Measurements from ENCODE around the gene ZG16B.
A peak's percentile ranks its signal among the peaks of the same experiment; 100 is the strongest.

Gene ZG16B

DNA sequence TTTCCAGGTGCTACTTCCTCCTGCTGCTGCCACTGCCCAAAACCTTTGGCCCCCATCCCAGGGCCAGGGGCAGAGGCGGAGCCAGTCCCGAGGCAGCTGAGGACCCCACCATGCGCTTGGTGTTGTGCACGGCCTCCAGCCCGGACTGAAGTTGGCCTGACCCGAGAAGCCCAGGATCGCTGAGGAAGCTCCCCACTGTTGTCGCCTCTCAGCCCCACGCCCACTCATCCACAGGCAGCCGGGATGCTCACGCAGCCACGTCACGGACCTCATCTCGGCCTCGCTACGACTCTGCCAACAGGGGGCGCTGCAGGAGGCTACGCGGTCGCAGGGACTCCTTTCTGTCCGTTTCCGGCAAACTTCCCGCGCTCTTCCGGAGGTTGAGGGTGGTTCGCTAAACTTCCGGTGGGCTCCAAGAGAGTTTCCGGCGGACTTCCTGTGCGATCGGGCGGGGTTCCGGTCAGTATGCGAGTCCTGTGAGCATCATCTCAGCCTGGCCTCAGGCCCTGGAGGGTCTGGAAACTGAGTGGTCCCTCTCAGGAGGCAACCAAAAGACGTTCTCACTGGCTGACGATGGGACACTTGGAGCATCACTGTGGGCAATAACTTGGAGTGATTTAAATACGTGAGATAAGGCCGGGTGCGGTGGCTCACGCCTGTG lies 12.4 kb downstream of the ZG16B start:
- DNase-seq (ENCODE audit: low read depth in 4 of 4, low spot score in 1 of 4) = peak; percentile 75 to 81 (median 80)

DNA sequence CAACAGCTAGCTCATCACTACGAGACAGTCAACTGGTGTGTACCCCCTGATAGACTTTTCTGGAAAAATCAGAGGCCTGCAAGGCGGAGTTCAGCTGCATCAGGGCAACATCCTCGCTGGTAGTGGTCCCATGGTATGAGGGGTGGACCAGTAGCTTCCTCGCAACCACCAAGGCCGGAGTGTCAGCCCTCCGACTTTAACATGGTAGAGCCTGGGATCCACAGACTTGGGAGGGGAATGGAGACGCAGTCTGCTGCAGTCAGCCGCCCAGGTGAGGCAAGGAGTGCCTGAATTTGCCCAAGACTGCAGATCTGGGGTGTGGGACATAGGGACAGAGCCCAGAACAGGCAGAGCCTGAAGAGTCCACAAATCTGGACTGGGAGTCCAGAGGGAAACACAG lies 13.4 kb downstream of the ZG16B start:
- DNase-seq (ENCODE audit: low read depth in 4 of 4, low spot score in 1 of 4) = no peak

DNA sequence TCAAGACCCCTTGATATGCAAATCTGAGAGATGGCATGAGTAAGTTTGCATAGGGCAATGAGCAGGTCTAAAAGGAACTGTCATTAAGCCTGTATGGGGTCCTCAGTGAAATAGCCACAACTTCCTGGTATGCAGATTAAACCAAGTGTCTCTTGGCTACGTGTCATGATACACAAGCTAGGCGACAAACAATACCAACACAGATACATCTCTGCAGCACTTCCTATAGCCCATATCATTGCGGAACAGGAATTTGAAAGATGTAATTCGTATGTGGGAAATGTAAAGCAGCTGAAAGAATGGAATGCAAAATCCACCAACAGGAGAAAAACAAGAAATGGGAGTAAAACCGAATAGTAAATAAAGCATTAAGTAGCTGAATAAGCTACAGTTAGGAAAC lies 15.0 kb downstream of the ZG16B start:
- no peak for DNase-seq (ENCODE audit: low read depth in 4 of 4, low spot score in 1 of 4)

DNA sequence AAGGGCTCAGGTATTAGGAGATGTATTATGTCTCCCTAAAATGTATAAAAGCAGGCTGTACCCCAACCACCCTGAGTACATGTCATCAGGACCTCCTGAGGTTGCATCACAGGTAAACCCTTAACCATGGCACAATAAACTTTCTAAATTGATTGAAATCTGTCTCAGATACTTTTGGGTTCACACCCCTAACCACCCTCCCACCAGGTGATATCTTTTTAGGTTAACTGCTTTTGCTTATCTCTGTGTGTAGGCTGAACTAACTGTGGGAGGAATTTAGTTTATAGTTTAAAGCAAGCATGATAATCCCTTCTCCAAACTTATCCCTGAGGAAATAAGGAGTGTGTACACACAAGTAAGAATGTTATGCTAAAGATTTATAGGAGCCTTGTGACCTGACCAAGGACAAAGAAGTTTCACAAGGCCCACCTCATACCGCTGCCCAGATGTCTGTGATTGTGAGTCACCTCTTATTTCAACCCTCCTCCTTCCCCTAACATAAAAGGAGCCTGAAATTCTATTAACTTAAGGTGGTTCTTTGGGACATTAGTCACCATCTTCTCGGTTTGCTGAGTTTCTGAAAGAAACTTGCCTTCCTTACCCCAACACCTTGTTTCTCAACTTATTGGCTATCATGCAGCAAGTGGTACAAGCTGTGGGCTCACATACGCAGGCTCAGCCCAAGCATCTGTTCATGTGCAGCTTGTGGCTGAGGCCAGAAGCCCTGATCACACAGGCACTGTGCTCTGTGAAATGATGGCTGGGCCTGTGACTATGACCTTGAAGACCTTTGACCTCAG lies 16.6 kb downstream of the ZG16B start:
- no peak for DNase-seq (ENCODE audit: low read depth in 4 of 4, low spot score in 1 of 4)

DNA sequence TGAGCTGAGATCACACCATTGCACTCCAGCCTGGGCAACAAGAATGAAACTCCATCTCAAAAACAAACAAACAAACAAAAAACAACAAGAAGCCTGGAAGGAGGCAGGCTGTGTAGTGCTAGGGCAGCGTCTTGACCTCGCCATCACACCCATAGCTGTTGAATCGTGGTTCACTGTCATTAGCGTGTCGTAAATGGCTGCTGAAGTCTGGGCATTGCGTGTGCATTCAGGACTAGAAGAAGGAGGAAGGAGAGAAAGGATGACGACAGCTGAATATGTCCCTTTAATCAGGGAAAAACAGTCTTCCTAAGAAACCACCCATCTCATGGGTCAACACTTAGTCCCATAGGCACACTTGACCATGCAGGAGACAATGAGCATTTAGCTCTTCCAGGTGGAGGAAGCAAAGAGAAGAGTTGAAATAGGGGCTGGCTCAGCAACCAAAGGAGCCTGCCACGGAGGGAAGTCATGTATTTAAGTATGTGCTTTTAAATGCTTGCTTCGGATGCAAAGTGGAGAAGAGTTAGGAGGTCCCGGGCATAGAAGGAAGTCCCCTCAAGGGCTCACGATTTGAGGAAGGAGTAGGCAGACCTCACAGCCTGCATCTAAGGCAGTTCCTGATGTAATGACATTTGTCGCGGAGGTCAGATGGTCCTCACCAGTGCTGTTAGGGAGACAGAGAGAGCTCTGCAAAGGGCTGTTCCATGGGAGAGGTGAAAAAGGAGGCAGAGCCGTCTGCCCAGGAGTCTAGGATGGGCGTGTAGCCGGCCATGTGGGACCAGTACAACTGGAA lies 19.0 kb downstream of the ZG16B start:
- DNase-seq (ENCODE audit: low read depth in 4 of 4, low spot score in 1 of 4) = no peak

DNA sequence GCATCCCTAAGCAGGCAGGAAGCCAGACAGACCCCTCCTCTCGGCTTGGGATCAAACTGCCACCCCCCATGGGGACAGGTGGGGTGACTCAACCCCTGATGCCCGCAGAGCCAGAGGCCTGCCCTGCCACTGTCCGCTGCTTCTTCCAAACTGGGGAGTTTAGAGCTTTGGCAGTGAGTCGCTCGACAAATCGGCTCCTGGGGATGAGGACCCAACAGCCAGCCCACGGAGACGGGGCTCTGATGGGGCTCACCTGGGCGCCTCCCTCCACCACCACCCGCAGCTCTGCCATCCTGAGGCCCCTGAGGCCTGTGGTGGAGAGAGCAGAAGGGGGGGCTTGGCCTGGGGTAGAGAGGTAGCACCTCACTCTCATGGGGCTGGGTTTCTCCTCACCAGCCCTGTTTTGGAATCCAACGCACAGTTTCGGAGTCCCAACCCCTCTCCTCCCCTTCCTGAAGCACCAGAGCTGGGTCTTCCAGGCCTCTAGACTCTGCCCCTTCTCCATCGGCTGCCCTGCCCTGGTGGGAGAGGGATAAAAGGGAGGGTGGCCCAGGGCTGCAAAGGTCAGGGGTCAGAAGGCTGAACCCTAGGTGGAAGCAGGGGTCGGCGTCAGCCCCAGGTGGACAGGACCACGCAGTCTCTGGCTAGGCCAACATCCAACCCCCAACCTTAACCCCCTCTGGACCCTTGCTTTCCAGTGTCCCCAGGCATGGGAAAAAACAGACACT lies 22.1 kb downstream of the ZG16B start:
- DNase-seq (ENCODE audit: low read depth in 4 of 4, low spot score in 1 of 4) = no peak

DNA sequence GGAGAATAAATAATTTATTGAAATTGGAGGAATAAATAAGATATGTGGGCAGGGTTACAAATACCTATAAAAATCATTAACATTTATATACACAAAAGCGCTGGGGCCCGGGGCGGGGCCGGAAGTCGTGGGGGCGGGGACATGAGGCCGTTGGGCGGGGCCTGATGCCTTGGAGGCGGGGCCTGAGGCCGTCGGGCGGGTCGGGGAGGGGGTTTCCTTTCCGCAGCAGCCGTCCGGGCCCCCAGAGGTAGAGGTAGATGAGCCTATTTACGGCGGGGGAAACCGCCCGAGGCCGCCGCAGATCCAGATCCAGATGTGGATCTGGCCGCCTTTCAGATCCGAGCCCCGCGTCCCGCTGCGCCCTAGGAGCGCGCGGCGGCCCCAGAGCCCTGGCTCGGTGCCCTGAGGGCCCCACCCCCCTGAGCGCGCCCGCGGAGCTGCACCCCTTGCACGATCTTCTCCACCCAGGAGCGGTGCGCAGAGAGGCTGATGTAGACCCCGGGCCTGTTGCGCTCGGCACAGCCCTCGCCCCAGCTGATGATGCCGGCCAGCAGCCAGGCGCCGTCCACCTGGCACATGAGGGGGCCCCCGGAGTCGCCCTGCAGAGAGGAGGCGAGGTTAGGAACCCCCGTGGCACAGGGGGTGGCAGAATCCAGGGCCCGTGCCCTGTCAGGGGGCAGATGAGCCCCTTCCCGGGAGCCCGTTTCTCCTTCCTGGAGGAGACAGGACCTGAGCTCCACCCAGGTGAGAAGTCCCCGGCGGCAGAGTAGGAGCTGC lies 22.8 kb downstream of the ZG16B start:
- no peak for DNase-seq (ENCODE audit: low read depth in 4 of 4, low spot score in 1 of 4)

DNA sequence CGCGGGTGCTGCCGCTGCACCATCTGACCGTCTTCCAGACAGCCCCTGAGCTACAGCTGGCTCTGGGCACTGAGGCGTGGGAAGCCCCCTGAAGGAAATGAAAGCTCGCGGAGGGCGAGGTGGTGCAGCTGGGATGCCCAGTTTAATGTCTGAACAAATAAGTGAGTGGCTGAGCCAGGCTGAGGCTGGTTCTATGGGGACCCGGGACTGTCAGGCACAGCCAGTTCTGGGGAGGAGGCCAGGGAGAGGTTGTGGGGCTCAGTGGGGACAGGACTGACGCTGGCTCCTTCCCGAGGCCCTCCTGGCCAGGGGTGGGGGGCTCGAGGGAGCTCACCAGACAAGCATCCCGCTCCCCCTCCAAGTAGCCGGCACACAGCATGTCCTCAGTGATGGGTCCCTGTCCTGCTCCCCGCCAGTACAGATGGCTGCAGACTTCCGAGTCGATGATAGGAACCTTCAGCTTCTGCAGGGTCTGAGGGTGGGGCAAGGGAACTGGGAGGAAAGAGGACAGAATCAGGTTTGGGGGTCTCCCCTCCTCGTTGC lies 23.5 kb downstream of the ZG16B start:
- DNase-seq (ENCODE audit: low read depth in 4 of 4, low spot score in 1 of 4) = no peak

DNA sequence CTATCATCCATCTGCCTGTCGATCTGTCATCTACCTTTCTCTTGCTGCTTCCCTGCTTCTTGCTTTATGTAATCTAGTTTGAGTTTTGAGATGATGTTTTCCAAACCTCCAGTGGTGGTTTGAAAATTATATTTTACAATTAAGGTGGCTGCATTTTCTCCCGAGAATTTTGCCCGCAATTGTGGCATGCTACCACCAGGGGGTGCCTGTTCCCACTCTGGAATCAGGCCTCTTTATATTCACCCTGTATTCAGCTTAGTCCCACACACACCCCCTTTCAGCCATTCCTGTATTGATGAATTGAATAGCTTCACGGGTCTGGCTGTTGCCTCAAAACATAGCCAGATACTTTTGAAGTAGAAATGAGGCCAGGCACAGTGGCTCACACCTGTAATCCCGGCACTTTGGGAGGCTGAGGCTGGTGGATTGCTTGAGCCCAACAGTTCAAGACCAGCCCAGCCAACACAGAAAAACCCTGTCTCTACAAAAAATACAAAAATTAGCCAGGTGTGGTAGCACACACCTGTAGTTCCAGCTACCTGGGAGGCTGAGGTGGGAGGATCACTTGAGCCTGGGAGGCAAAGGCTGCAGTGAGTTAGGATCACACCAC lies 24.7 kb downstream of the ZG16B start:
- no peak for DNase-seq (ENCODE audit: low read depth in 4 of 4, low spot score in 1 of 4)

DNA sequence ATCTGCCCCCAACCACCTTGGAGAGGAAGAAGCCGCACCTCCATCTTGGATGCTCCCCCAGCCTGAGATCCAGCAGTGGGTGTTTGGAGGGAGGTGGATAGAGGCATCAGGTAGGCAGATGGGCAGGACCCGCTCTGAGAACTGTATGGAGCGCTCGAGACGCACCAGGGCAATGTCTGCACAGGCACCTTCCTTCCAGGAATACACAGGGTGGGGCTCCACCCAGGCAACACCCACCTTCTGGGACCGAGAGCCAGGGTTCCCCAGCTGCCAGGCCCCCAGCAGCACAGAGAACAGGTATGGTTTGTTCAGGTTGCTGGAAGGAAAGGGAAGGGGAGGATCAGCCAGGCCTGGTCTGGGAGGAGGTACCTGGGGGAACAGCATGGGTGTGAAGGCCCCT lies 25.4 kb downstream of the ZG16B start:
- no peak for DNase-seq (ENCODE audit: low read depth in 4 of 4, low spot score in 1 of 4)

DNA sequence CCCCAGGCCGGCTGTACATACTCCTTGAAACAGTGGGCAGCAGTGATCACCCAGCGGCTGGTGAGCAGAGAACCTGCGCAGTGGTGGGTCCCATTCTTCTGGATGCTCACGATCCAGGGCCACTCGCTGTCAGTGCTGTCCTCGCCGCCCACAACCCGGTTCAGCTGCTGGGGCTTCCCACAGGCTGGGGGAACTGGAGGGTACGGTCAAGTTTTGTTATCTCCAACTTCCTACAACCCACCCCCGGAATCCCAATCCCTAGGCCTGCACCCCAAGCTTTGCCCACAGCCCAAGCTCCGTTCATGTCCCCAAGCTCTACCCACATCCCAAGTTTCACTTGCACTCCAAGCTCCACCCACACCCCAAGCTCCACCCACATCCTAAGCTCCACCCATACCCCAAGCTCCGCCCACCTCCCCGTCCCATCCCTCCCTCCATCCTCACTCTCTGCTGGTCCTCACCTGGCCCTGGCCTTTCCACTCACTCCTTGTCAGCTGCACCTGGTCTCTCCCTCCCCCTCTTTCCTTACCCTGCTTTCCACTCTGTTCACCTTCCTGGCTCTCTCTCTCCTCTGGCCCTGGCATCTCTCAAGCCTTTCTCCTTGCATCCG lies 26.1 kb downstream of the ZG16B start:
- DNase-seq (ENCODE audit: low read depth in 4 of 4, low spot score in 1 of 4) = no peak

DNA sequence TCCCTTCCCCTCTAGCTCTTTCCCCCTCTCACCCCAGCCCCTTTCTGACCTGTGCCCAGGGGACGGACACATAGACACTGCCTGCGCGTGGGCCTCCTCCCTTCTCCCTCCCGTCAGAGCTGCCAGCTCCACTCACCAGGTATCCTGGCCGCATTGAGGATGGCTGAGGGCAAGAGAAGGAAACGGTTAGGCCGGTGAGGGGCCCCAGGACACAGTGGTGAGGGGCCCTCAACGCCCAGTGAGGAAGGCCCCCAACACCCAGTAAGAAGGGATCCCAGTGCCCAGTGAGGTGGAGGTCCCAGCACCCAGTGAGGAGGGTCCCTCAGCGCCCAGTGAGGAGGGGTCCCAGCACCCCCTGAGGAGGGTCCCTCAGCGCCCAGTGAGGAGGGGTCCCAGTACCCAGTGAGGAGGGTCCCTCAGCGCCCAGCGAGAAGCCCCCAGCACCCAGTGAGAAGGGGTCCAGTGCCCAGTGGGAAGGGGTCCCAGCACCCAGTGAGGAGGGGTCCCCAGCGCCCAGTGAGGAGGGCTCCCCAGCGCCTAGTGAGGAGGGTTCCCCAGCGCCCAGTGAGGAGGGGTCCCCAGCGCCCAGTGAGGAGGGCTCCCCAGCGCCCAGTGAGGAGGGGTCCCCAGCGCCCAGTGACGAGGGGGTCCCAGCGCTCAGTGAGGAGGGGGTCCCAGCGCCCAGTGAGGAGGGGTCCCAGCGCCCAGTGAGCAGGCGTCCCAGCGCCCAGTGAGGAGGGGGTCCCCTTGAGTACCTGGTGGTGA lies 26.8 kb downstream of the ZG16B start:
- no peak for DNase-seq (ENCODE audit: low read depth in 4 of 4, low spot score in 1 of 4)

DNA sequence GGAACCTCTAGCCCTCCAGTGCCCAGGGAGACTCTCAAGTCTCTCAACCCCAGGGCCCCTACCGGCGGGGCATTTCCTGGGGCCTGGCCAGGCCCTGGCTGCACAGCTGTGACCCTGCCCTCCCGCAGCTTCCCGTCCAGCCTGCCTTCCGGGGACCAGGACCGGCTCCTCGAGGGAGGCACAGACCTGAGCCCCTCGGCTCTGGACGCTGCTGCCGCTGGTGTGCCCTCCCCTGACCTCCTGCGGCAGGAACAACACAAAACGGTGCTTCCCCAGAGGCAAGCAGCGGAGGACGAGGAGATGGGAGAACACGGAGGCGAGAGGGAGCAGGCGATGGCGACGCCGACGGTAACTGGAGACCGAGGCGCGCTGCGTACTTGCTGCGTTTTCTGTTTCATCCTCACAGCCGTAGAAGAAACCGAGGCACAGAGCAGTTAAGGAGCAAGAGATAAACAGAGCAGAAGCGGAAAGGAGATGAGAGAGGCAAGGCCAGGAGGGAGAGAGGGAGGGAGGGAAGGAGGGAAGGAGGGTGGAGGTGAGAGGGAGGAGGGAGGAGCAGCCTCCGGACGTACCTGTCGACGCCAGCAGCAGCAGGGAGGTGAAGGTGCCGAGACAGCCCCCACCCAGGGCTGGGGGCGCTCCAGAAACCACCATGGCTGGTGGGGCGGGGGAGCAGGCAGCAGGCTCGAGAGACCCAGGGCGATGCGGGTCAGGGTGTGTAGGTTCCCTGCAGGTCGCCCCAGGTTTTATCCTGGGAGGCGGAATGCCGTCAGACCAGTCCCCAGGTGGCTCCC lies 27.5 kb downstream of the ZG16B start, which contains the start of gene PRSS22:
Gene PRSS22 (minus strand): TSS at position 720 of the 794 bp plus-strand sequence. CDS start 66 bp downstream, at position 654.
- DNase-seq (ENCODE audit: low read depth in 4 of 4, low spot score in 1 of 4) = no peak

DNA sequence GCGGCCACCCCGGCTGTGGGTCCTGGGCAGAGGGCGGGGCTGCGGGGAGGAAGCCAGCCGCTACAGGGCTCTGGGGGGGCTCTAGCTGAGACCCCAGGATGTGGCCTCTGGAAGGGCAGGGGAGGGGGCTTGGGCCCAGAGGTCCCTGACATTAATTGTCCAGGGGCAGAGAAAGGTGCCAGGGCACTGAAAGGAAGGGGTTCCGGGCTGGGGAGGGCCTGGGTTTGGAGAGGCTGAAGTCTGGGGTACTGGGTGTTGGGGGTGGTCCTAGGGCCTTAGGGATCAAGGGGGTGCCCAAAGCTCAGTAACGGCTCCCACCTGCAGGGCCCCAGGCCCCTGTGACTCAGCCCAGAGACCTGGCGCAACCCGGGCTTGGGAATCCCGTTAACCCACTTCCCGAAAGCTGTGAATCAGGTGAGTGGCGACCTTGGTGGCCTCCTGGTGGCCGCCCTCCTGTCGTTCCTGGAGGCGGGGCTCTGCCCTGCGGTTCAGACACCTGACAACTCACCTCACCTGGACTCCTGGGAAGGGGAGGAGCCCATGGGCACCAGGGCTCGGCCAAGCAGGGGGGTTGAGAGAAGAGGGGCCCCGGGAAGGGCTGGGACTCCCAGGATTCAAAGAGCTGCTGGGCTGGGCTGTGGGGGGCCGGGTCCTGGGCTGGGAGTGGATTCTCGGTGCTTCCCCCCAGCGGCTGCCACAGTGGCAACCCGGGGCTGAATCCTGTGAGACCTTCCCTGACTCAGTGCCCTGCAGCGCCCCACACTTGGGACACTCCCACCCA lies 28.3 kb downstream of the ZG16B start:
- no peak for DNase-seq (ENCODE audit: low read depth in 4 of 4, low spot score in 1 of 4)

DNA sequence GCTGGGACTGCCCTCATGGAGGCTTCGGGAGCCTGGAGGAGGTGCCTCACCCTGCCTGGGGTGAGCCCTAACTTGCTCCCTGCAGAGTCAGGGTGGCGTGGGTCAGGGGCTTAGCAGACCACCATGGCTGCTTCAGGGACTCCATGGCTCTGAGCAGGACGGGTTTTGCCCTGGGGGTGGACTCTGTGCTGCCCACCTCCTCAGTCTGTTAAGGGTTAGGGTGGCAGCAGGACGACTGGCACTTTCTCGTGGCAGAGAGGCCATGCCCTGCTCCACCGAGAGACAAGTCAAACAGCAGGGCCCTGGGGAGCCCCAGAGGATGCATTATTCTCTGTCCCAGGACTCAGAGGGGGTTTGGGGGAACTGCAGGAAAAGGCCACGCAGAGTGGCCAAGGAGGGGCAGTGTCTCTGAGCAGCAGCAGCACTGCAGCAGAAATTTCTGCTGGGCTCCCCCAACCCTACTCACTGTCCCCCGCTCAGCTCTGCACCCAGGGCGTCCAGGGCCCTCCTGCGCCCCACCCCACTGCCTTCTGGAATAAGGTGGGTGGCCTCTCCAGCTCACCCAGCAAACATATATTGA lies 29.7 kb downstream of the ZG16B start:
- no peak for DNase-seq (ENCODE audit: low read depth in 4 of 4, low spot score in 1 of 4)

DNA sequence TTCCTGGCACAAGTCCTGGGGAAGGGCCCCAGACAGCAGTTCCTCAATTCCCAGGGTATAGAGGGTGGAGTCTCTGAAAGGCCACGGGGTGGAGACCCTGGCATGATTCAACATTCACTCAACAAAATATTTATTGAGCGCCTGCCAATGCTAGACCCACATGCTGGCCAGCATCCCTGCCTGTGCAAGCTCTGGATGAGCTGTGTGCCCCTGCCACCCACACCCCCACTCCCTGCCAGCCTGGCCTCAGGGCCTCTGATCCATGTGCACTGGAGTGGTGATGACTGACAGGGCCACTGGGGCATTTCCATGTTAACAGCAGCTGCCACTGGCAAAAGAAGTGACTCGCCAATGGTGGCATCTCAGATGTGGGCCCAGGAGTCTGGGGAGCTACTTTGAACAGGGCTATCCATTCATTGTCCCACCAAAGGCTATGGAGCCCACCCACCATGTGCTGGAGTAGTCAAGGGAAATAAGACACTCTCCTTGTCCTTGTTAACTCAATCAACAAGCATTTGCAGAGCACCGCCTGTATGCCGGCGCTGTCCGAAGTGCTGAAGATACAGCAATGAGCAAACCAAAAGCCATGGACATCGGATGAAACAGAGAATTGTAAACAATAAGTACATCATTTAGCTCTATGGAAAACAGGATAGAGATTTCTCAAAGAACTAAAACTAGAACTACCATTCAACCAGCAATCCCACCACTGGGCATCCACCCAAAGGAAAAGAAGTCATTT lies 30.9 kb downstream of the ZG16B start:
- no peak for DNase-seq (ENCODE audit: low read depth in 4 of 4, low spot score in 1 of 4)

Measured in stimulated activated CD4-positive, alpha-beta T cell treated with anti-CD3 and anti-CD28 coated beads, Interleukin-1b, Interleukin-23, amount 100 ng/mL, for 24 hours (primary cell).